Measurements from ENCODE around the gene SFMBT2.

DNA sequence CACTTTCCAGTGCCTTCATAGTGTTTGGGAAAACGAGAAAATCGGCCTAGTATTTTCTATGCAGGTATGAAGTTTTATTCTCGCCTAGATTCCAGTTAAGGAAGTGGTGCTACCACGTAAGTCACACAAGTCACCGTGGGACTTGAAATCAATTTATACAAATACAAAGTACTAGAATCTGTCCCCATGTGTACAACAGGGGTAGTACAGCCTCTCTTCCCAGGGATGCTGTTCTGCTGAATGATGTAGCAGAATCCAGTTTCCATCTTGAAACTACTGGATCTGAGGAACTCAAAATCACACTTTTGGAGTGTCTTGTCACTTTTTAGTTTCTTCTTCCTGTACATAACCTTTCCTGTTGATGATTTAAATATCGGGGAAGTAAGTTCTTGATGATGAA lies 129.4 kb downstream of the SFMBT2 start:
- TF ChIP-seq, protein P1, sequence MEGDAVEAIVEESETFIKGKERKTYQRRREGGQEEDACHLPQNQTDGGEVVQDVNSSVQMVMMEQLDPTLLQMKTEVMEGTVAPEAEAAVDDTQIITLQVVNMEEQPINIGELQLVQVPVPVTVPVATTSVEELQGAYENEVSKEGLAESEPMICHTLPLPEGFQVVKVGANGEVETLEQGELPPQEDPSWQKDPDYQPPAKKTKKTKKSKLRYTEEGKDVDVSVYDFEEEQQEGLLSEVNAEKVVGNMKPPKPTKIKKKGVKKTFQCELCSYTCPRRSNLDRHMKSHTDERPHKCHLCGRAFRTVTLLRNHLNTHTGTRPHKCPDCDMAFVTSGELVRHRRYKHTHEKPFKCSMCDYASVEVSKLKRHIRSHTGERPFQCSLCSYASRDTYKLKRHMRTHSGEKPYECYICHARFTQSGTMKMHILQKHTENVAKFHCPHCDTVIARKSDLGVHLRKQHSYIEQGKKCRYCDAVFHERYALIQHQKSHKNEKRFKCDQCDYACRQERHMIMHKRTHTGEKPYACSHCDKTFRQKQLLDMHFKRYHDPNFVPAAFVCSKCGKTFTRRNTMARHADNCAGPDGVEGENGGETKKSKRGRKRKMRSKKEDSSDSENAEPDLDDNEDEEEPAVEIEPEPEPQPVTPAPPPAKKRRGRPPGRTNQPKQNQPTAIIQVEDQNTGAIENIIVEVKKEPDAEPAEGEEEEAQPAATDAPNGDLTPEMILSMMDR (IDR thresholded peaks at IDR 0.05): no peak
- no peak for TF ChIP-seq POLR2A (IDR thresholded peaks at IDR 0.05)
- no peak for TF ChIP-seq EP300 (IDR thresholded peaks at IDR 0.05; ENCODE audit: low read depth)
